HCT116 (cell line): ENCODE data around the gene YBEY. TPM values are rescaled to one million over a fixed set of nuclear protein-coding genes. Genes with fewer than 3 reads are reported as not detected.

ENCODE experiments used
- ATAC-seq: fragments of 200-7000 bp; cut with Tn5 transposase; 2 replicates; pipeline ENCODE4 v1.9.1; 2020; ENCODE audit warnings: mild to moderate bottlenecking, moderate library complexity
- BruUV-seq: library from RNA; stranded (reverse); fragments of 400-500 nt; replicated peaks from 2 replicates; lab custom pipeline; 2021; lab: Mats Ljungman, UMichigan
- CTCF ChIA-PET: fragments of 300-600 bp; sonication (Branson Sonifier 250); formaldehyde crosslinking; loops from one replicate; lab custom pipeline; 2021; ENCODE audit warnings: antibody characterized with exemption; lab: Charles Lee
- POLR2A ChIA-PET: fragments of 300-600, 350-600 bp; sonication (Branson Sonifier 250); formaldehyde crosslinking; loops from one replicate; lab custom pipeline; 2021; ENCODE audit warnings: antibody characterized with exemption; lab: Charles Lee
- RAD21 ChIA-PET, 2 experiments: fragments of 300-600 bp; sonication (Branson Sonifier 250); formaldehyde crosslinking; loops; one replicate each; lab custom pipeline; 2023; ENCODE audit warnings: low total read pairs in 2 of 2; ENCODE audit not compliant: uncharacterized antibody in 2 of 2, unreplicated experiment in 2 of 2, low non-redundant PET in 1 of 2; lab: Charles Lee
- DNase-seq: peaks from one replicate; pipeline ENCODE4 v3.0.0-alpha.2; 2010; ENCODE audit warnings: low read depth, low spot score
- H2AFZ ChIP-seq: fragments of 200-600 bp; shearing (Covaris generic), sonication (generic); 2 replicates; pipeline ENCODE4 v1.6.1; 2017; ENCODE audit warnings: low read depth, mixed run types, mixed read lengths, antibody characterized with exemption, low read length; ENCODE audit not compliant: poor library complexity, severe bottlenecking
- H3K27ac ChIP-seq: 2 replicates; pipeline ENCODE4 v1.5.1; 2012; ENCODE audit warnings: low read depth, low read length
- H3K27me3 ChIP-seq: fragments of 200-600 bp; sonication (generic); 2 replicates; pipeline ENCODE4 v1.6.1; 2016; ENCODE audit warnings: mixed run types, low read length, mixed read lengths; ENCODE audit not compliant: insufficient read depth
- H3K36me3 ChIP-seq, 2 experiments: fragments of 200-500 bp in 1 of 2; fragments of 200-600 bp in 1 of 2; sonication (Bioruptor generic) in 1 of 2; sonication (generic) in 1 of 2; 2 replicates each; pipeline versions ENCODE4 v1.5.1 to v1.6.1; 2014 to 2016; ENCODE audit warnings: low read length in 2 of 2, inconsistent platforms in 1 of 2, mixed read lengths in 1 of 2, mixed run types in 1 of 2; ENCODE audit not compliant: insufficient read depth in 2 of 2, control insufficient read depth in 1 of 2
- H3K4me1 ChIP-seq, 2 experiments: fragments of 200-600 bp in 1 of 2; sonication (generic) in 1 of 2; 2 replicates each; pipeline versions ENCODE4 v1.5.1 to v1.6.1; 2012 to 2017; ENCODE audit warnings: low read length in 2 of 2, inconsistent platforms in 1 of 2, mild to moderate bottlenecking in 1 of 2, mixed read lengths in 1 of 2, mixed run types in 1 of 2, moderate library complexity in 1 of 2; ENCODE audit not compliant: insufficient read depth in 2 of 2, control insufficient read depth in 1 of 2
- H3K4me2 ChIP-seq: fragments of 200-600 bp; sonication (generic); 2 replicates; pipeline ENCODE4 v1.6.1; 2017; ENCODE audit warnings: mixed run types, low read length, mixed read lengths
- H3K4me3 ChIP-seq, 2 experiments: fragments of 200-600 bp in 1 of 2; sonication (generic) in 1 of 2; replicated peaks in 1 of 2; 2 replicates each; pipeline ENCODE4 v1.5.1; 2011 to 2016; ENCODE audit warnings: low read length in 2 of 2, control low read depth in 1 of 2, low read depth in 1 of 2, mild to moderate bottlenecking in 1 of 2, mixed read lengths in 1 of 2, mixed run types in 1 of 2
- H3K79me2 ChIP-seq: fragments of 200-600 bp; sonication (generic); 2 replicates; pipeline ENCODE4 v1.6.1; 2017; ENCODE audit warnings: mild to moderate bottlenecking, mixed run types, low read length, moderate library complexity, mixed read lengths; ENCODE audit not compliant: insufficient read depth
- H3K9ac ChIP-seq: fragments of 200-600 bp; sonication (generic); 2 replicates; pipeline ENCODE4 v1.6.1; 2016; ENCODE audit warnings: low read length, mixed read lengths
- H3K9me2 ChIP-seq: fragments of 200-600 bp; sonication (generic), shearing (Covaris generic); 2 replicates; pipeline ENCODE4 v1.6.1; 2017; ENCODE audit warnings: mixed run types, mild to moderate bottlenecking, moderate library complexity; ENCODE audit not compliant: insufficient read depth
- H3K9me3 ChIP-seq, 2 experiments: fragments of 200-500 bp in 1 of 2; fragments of 200-600 bp in 1 of 2; sonication (Bioruptor generic) in 1 of 2; sonication (generic) in 1 of 2; 2 replicates each; pipeline ENCODE4 v1.6.1; 2014 to 2017; ENCODE audit warnings: low read length in 2 of 2, mixed read lengths in 2 of 2, inconsistent platforms in 1 of 2, low read depth in 1 of 2, mild to moderate bottlenecking in 1 of 2, mixed run types in 1 of 2, moderate library complexity in 1 of 2; ENCODE audit not compliant: control insufficient read depth in 1 of 2, insufficient read depth in 1 of 2
- H4K20me1 ChIP-seq: fragments of 200-600 bp; sonication (generic), shearing (Covaris generic); 2 replicates; pipeline ENCODE4 v1.6.1; 2017; ENCODE audit warnings: mixed run types, mild to moderate bottlenecking, moderate library complexity; ENCODE audit not compliant: insufficient read depth
- CBX3 ChIP-seq: IDR thresholded peaks from 2 replicates; pipeline ENCODE4 v1.6.1; 2012; ENCODE audit warnings: low read depth
- CEBPB ChIP-seq: IDR thresholded peaks from 2 replicates; pipeline ENCODE4 v1.6.1; 2012; ENCODE audit warnings: low read depth
- CTCF ChIP-seq, 3 experiments: fragments of 200-600 bp in 1 of 3; sonication (generic) in 1 of 3; IDR thresholded peaks in 2 of 3; conservative IDR thresholded peaks in 1 of 3; 2 replicates each; pipeline ENCODE4 v1.5.1; 2012 to 2017; ENCODE audit warnings: low read depth in 2 of 3, low read length in 2 of 3, antibody characterized with exemption in 1 of 3, borderline replicate concordance in 1 of 3, control low read depth in 1 of 3, mild to moderate bottlenecking in 1 of 3, mixed read lengths in 1 of 3, mixed run types in 1 of 3, moderate library complexity in 1 of 3; ENCODE audit not compliant: insufficient read depth in 1 of 3
- EGR1 ChIP-seq: IDR thresholded peaks from 2 replicates; pipeline ENCODE4 v1.6.1; 2012; ENCODE audit warnings: low read depth
- EZH2 ChIP-seq: fragments of 200-600 bp; sonication (generic); IDR thresholded peaks from 2 replicates; pipeline ENCODE4 v1.6.1; 2017; ENCODE audit warnings: antibody characterized with exemption, mixed run types
- EZH2phosphoT487 ChIP-seq: fragments of 200-600 bp; IDR thresholded peaks from 2 replicates; pipeline ENCODE4 v1.6.1; 2018; ENCODE audit warnings: antibody characterized with exemption, borderline replicate concordance
- FOSL1 ChIP-seq: IDR thresholded peaks from 2 replicates; pipeline ENCODE4 v1.6.1; 2012; ENCODE audit warnings: low read depth
- JUND ChIP-seq: IDR thresholded peaks from 2 replicates; pipeline ENCODE4 v1.6.1; 2012
- POLR2A ChIP-seq: IDR thresholded peaks from 2 replicates; pipeline ENCODE4 v1.7.0; 2011; ENCODE audit warnings: borderline replicate concordance; ENCODE audit not compliant: insufficient read depth, insufficient read length; ENCODE audit errors: extremely low read depth
- RAD21 ChIP-seq: IDR thresholded peaks from 2 replicates; pipeline ENCODE4 v1.6.1; 2012; ENCODE audit warnings: low read depth, mild to moderate bottlenecking
- SIN3A ChIP-seq: IDR thresholded peaks from 2 replicates; pipeline ENCODE4 v1.6.1; 2012; ENCODE audit warnings: low read depth
- SP1 ChIP-seq: IDR thresholded peaks from 2 replicates; pipeline ENCODE4 v1.6.1; 2012; ENCODE audit warnings: low read depth
- SRF ChIP-seq: IDR thresholded peaks from 2 replicates; pipeline ENCODE4 v1.6.1; 2012; ENCODE audit warnings: low read depth
- TCF7L2 ChIP-seq: IDR thresholded peaks from 2 replicates; pipeline ENCODE4 v1.7.0; 2011; ENCODE audit warnings: borderline replicate concordance, inconsistent platforms; ENCODE audit not compliant: insufficient read depth, insufficient read length; ENCODE audit errors: extremely low read depth
- YY1 ChIP-seq: IDR thresholded peaks from 2 replicates; pipeline ENCODE4 v1.6.1; 2011; ENCODE audit warnings: low read length, low read depth, moderate library complexity, mild to moderate bottlenecking; ENCODE audit not compliant: insufficient replicate concordance; ENCODE audit errors: extremely low read depth
- ZFX ChIP-seq: fragments of 450-650 bp; IDR thresholded peaks from 2 replicates; pipeline ENCODE4 v1.6.1; 2017
- intact Hi-C: fragments of 100-400 bp; cut with micrococcal nuclease; formaldehyde crosslinking; loops from 2 replicates; pipeline ENCODE4 v1.10.0; 2022
- total RNA-seq: library from RNA; stranded (reverse); gene quantifications from one replicate; pipeline ENCODE4 v1.2.1, GENCODE V29; 2021; ENCODE audit not compliant: unreplicated experiment
- TF ChIP-seq, protein P1 (sequence below): IDR thresholded peaks from 2 replicates; pipeline ENCODE4 v1.6.1; 2012; ENCODE audit warnings: low read depth
- TF ChIP-seq, protein P2 (sequence below): IDR thresholded peaks from 2 replicates; pipeline ENCODE4 v1.6.1; 2012

YBEY gene
- total RNA-seq, 1 experiment from 2014 or later: 31.5 TPM

GRCh38 chr21:46304437-46304836 is 18.3 kb downstream of the YBEY start:
- Histone ChIP-seq H3K27ac (no peak overlapping the region), H3K27me3 (no peaks in the 10 kb centered on the region), H3K9me2 (no peaks in the 10 kb centered on the region), H2AFZ (no peak overlapping the region), H3K4me2 (no peak overlapping the region), H3K9ac (no peak overlapping the region), H3K9me3 (no peaks in the 10 kb centered on the region), H3K4me1 (no peaks in the 10 kb centered on the region), H4K20me1 (no peaks in the 10 kb centered on the region), H3K79me2 (no peaks in the 10 kb centered on the region)
- no TSS peak for BruUV-seq
- ATAC-seq (no peak), DNase-seq (no peak)
- ChIA-PET RAD21 (no interaction called here), POLR2A (no interaction called here), CTCF (no interaction called here)
- intact Hi-C loops: no loop called here
- TF ChIP-seq EZH2phosphoT487: no peak
- no peak for TF ChIP-seq FOSL1
- TF ChIP-seq, protein P1, sequence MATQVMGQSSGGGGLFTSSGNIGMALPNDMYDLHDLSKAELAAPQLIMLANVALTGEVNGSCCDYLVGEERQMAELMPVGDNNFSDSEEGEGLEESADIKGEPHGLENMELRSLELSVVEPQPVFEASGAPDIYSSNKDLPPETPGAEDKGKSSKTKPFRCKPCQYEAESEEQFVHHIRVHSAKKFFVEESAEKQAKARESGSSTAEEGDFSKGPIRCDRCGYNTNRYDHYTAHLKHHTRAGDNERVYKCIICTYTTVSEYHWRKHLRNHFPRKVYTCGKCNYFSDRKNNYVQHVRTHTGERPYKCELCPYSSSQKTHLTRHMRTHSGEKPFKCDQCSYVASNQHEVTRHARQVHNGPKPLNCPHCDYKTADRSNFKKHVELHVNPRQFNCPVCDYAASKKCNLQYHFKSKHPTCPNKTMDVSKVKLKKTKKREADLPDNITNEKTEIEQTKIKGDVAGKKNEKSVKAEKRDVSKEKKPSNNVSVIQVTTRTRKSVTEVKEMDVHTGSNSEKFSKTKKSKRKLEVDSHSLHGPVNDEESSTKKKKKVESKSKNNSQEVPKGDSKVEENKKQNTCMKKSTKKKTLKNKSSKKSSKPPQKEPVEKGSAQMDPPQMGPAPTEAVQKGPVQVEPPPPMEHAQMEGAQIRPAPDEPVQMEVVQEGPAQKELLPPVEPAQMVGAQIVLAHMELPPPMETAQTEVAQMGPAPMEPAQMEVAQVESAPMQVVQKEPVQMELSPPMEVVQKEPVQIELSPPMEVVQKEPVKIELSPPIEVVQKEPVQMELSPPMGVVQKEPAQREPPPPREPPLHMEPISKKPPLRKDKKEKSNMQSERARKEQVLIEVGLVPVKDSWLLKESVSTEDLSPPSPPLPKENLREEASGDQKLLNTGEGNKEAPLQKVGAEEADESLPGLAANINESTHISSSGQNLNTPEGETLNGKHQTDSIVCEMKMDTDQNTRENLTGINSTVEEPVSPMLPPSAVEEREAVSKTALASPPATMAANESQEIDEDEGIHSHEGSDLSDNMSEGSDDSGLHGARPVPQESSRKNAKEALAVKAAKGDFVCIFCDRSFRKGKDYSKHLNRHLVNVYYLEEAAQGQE: no peak
- TF ChIP-seq POLR2A: no peak
- no peak for TF ChIP-seq RAD21
- TF ChIP-seq, all 23 proteins: peak for 0
- no peak overlapping the region for H3K4me3 ChIP-seq
- H3K36me3 ChIP-seq: peaks cover 0 to 2% of the 10 kb centered on the region in 2 experiments; a peak in 1 of 4 replicates

- Histone ChIP-seq H3K79me2 (no peaks in the 10 kb centered on the region), H4K20me1 (no peaks in the 10 kb centered on the region), H3K27ac (no peak overlapping the region), H2AFZ (no peak overlapping the region), H3K4me3 (no peak overlapping the region), H3K9me3 (no peaks in the 10 kb centered on the region), H3K9ac (no peak overlapping the region), H3K36me3 (peaks cover 0 to 2% of the 10 kb centered on the region in 2 experiments; a peak in 1 of 4 replicates), H3K4me1 (no peaks in the 10 kb centered on the region), H3K27me3 (no peaks in the 10 kb centered on the region), H3K9me2 (no peaks in the 10 kb centered on the region), H3K4me2 (no peak overlapping the region)
- no TSS peak for BruUV-seq
- DNase-seq: no peak
- RAD21 ChIA-PET: no interaction called here
- intact Hi-C loops: no loop called here
- CTCF ChIA-PET: no interaction called here
- POLR2A ChIA-PET: no interaction called here
- no peak for ATAC-seq
- TF ChIP-seq SRF (no peak), EZH2 (no peak), SIN3A (no peak), TCF7L2 (no peak), SP1 (no peak), ZFX (no peak), JUND (no peak), CTCF (IDR thresholded peaks at IDR 0.05 in 2 of 3, conservative IDR thresholded peaks at IDR 0.05 in 1 of 3; ENCODE audit: borderline replicate concordance in 1 of 3, insufficient read depth in 1 of 3, low read depth in 2 of 3, low read length in 2 of 3) (no peak), EGR1 (no peak), YY1 (no peak), RAD21 (no peak), CBX3 (no peak), POLR2A (no peak), CEBPB (no peak)
- TF ChIP-seq, protein P2, sequence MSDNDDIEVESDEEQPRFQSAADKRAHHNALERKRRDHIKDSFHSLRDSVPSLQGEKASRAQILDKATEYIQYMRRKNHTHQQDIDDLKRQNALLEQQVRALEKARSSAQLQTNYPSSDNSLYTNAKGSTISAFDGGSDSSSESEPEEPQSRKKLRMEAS: no peak
Observed at GRCh38 chr21:46304955-46305354, 18.8 kb downstream of the YBEY start.
